Tibial nerve (tissue), 4 donors: ENCODE results near the gene UBALD2. TPM values are rescaled to one million over a fixed set of nuclear protein-coding genes. Genes with fewer than 3 reads are reported as not detected.

ENCODE experiments used
- DNase-seq, 2 donors: peaks; one replicate each; pipeline ENCODE4 v3.0.0-alpha.2; 2019; ENCODE audit warnings: low spot score in 2 of 2
- H3K27ac ChIP-seq, 4 donors: fragments of 200-600 bp; sonication (generic) in 3 of 4; one replicate each; pipeline ENCODE4 v1.5.1; 2017 to 2019; ENCODE audit warnings: mild to moderate bottlenecking in 1 of 4
- H3K27me3 ChIP-seq, 2 donors: fragments of 200-600 bp; sonication (generic) in 1 of 2; one replicate each; pipeline versions ENCODE4 v1.5.1 to v1.6.0; 2017 to 2019
- H3K36me3 ChIP-seq, 3 donors: fragments of 200-600 bp; sonication (generic); one replicate each; pipeline ENCODE4 v1.5.1; 2018 to 2019
- H3K4me1 ChIP-seq, 4 donors: fragments of 200-600 bp; sonication (generic) in 3 of 4; one replicate each; pipeline ENCODE4 v1.5.1; 2017 to 2019
- H3K4me3 ChIP-seq, 4 donors: fragments of 200-600 bp; sonication (generic) in 3 of 4; one replicate each; pipeline ENCODE4 v1.5.1; 2017 to 2019; ENCODE audit warnings: mild to moderate bottlenecking in 1 of 4, moderate library complexity in 1 of 4
- H3K9me3 ChIP-seq, 4 donors: fragments of 200-600 bp; sonication (generic) in 3 of 4; one replicate each; pipeline ENCODE4 v1.5.1; 2017 to 2019
- CTCF ChIP-seq, 5 experiments: fragments of 200-600 bp in 3 of 5; fragments of 450-650 bp in 2 of 5; sonication (generic) in 3 of 5; IDR thresholded peaks; one replicate each; pipeline ENCODE4 v1.5.1; 2016 to 2019; ENCODE audit warnings: antibody characterized with exemption in 5 of 5, mild to moderate bottlenecking in 3 of 5, moderate library complexity in 2 of 5
- EP300 ChIP-seq, 2 donors: sonication (generic); formaldehyde crosslinking; IDR thresholded peaks; one replicate each; pipeline ENCODE4 v1.6.1; 2017; ENCODE audit warnings: antibody characterized with exemption in 2 of 2, mild to moderate bottlenecking in 1 of 2
- POLR2A ChIP-seq, 2 donors: fragments of 450-650 bp; IDR thresholded peaks; one replicate each; pipeline ENCODE4 v1.6.1; 2017; ENCODE audit warnings: antibody characterized with exemption in 2 of 2, mild to moderate bottlenecking in 2 of 2, moderate library complexity in 2 of 2
- WGBS, 2 donors: methylation state at CpG; one replicate each; pipeline ENCODE4 v1.1.5; 2018; 5-methylcytosine and 5-hydroxymethylcytosine counted together
- total RNA-seq, 4 donors: library from RNA; depleted of rRNA; stranded (reverse); fragments of >200 nt; gene quantifications; one replicate each; pipeline ENCODE4 v1.1.0, GENCODE V29; 2016

UBALD2 gene
- total RNA-seq, 4 donors from 2014 or later = 12.7 to 26.9 (median 20.4) TPM

- no peak overlapping the region for H3K27ac ChIP-seq
- H3K4me3 ChIP-seq = no peak overlapping the region
- TF ChIP-seq CTCF (IDR thresholded peaks at IDR 0.05) (no peak), EP300 (IDR thresholded peaks at IDR 0.05) (no peak), POLR2A (IDR thresholded peaks at IDR 0.05) (no peak)
- peaks cover 0 to 56% (median 6%) of the 10 kb centered on the region in 3 donors for H3K36me3 ChIP-seq
- no peaks in the 10 kb centered on the region for H3K9me3 ChIP-seq
- H3K4me1 ChIP-seq = no peaks in the 10 kb centered on the region
- WGBS, 2 donors = 96% methylated on average over 57 of the region's 58 CpGs
- no peaks in the 10 kb centered on the region for H3K27me3 ChIP-seq
- no peak for DNase-seq
These were observed 42.3 kb downstream of the UBALD2 start for GRCh38 chr17:76307299-76307965.

GRCh38 chr17:76307966-76308338 is 42.8 kb downstream of the UBALD2 start, which contains the start of gene QRICH2:
TSS of gene QRICH2 (minus strand) at chr17:76308276. CDS start at chr17:76307998, 278 bp downstream.
- no peak within 1 kb of the TSS for H3K4me3 ChIP-seq
- no peak for DNase-seq
- no peak within 1 kb of the TSS for H3K27ac ChIP-seq
- no peaks in the 10 kb centered on the region for H3K4me1 ChIP-seq
- no peaks in the 10 kb centered on the region for H3K9me3 ChIP-seq
- peaks cover 0 to 61% (median 6%) of the 10 kb centered on the region in 3 donors for H3K36me3 ChIP-seq
- TF ChIP-seq POLR2A (IDR thresholded peaks at IDR 0.05) (no peak), CTCF (IDR thresholded peaks at IDR 0.05) (no peak), EP300 (IDR thresholded peaks at IDR 0.05) (no peak)
- 94 to 96% methylated on average over 40 to 44 of the region's 44 CpGs for WGBS, 2 donors
- no peaks in the 10 kb centered on the region for H3K27me3 ChIP-seq

- DNase-seq = no peak
- H3K36me3 ChIP-seq = peaks cover 0 to 75% (median 6%) of the 10 kb centered on the region in 3 donors
- 90 to 94% methylated on average over 4 of the region's 4 CpGs for WGBS, 2 donors
These were observed 44.3 kb downstream of the UBALD2 start for GRCh38 chr17:76309461-76309860.

GRCh38 chr17:76312735-76313134 is 47.6 kb downstream of the UBALD2 start:
- Histone ChIP-seq H3K36me3 (peaks cover 0 to 81% (median 6%) of the 10 kb centered on the region in 3 donors), H3K9me3 (no peaks in the 10 kb centered on the region), H3K4me1 (no peaks in the 10 kb centered on the region), H3K27ac (no peak overlapping the region), H3K4me3 (no peak overlapping the region), H3K27me3 (no peaks in the 10 kb centered on the region)
- DNase-seq = no peak
- 29 to 38% methylated on average over 9 of the region's 9 CpGs for WGBS, 2 donors
- TF ChIP-seq CTCF (IDR thresholded peaks at IDR 0.05) (no peak), EP300 (IDR thresholded peaks at IDR 0.05) (no peak), POLR2A (IDR thresholded peaks at IDR 0.05) (no peak)

More at GRCh38 chr17:76309461-76309860, 44.3 kb downstream of the UBALD2 start:
- Histone ChIP-seq H3K27me3 (no peaks in the 10 kb centered on the region), H3K4me3 (no peak overlapping the region), H3K4me1 (no peaks in the 10 kb centered on the region), H3K9me3 (no peaks in the 10 kb centered on the region), H3K27ac (no peak overlapping the region)
- TF ChIP-seq EP300 (IDR thresholded peaks at IDR 0.05) (no peak), CTCF (IDR thresholded peaks at IDR 0.05) (no peak), POLR2A (IDR thresholded peaks at IDR 0.05) (no peak)

GRCh38 chr17:76314392-76315227 is 49.5 kb downstream of the UBALD2 start:
- TF ChIP-seq POLR2A (IDR thresholded peaks at IDR 0.05) (no peak), EP300 (IDR thresholded peaks at IDR 0.05) (no peak), CTCF (IDR thresholded peaks at IDR 0.05) (no peak)
- Histone ChIP-seq H3K9me3 (no peaks in the 10 kb centered on the region), H3K36me3 (peaks cover 0 to 78% (median 6%) of the 10 kb centered on the region in 3 donors), H3K4me3 (no peak overlapping the region), H3K4me1 (no peaks in the 10 kb centered on the region), H3K27ac (no peak overlapping the region), H3K27me3 (no peaks in the 10 kb centered on the region)
- DNase-seq = no peak
- WGBS, 2 donors = 86 to 87% methylated on average over 15 of the region's 15 CpGs
